Fibroblast of peridontal ligament (primary cell): Measurements from ENCODE around the gene SCTR.

Experiments used
- DNase-seq: peaks from one replicate; pipeline ENCODE4 v3.0.0-alpha.2; 2010; ENCODE audit errors: extremely low read depth

SCTR gene

DNA sequence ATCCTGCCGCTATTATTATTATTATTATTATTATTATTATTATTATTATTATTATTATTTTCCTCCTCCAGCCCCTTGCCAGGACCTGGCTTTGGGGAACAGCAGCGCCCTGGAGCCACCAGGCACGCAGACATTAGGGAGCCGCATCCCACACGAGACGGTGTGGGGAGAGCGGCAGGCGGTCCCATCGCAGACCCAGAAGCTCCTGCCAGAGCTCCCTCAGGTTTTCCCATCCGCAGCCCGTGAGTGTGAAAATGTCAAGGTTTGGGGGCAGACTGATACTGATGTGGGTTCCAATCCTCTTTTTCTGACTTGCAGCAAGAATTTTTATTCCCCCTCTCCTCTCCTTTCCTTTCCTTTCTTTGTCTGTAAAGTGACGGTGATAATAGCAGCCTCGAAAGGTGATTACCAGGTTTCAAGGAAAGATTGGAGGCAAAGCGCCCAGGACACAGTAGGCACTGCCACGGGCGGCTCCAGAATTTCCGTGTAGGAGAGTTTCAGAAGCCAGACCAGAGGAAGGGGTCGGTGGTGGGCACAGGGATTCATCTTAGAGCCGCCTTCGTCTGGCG, 816 bp downstream of the SCTR start:
- DNase-seq: no peak

DNA sequence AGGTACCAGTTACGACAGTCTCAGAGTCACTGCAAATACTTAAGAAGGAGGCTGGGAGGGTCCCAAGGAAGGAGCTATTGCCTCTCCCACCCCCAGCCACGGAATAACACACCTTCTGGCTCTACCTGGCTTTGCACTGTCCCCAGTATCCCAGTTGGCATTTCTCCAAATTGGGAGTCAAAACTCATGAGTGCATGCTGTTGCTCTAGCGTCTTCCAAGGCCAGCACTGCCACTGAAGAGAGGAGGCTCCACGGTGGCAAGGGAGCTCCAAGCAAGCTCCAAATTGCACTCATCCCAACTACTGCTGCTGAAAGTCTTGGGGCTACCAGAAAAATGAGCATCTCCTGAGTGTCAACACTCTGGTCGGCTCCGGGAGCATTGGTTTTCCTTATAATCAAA, 1.6 kb downstream of the SCTR start:
- no peak for DNase-seq

DNA sequence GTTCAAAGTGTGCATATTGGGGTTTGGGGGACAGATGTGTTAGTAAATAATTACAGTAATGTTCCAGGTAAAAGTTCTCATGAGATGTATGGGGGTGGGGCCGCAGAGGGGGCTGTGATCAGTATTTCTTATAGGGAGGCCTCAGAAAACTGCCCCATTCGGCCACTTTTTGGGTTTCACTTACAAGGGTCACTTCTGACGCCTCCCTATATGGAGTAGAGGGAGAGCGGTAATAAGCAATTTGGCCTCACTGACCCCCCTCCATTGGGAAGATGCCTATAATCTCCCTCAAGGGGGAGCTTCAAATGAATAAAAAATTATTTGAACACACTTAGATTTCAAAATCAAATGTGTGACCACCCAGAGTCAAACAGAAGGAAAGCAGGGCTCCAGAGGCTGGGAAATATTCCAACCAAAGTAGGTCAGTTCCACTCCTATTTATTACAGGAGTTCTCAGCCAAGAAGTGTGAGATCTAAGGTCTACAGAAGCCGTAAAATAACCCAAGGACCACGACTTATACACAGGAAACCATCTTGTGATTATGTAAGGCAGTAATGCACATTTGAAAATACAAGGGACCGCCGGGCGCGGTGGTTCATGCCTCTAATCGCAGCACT, 2.7 kb downstream of the SCTR start:
- DNase-seq: no peak

DNA sequence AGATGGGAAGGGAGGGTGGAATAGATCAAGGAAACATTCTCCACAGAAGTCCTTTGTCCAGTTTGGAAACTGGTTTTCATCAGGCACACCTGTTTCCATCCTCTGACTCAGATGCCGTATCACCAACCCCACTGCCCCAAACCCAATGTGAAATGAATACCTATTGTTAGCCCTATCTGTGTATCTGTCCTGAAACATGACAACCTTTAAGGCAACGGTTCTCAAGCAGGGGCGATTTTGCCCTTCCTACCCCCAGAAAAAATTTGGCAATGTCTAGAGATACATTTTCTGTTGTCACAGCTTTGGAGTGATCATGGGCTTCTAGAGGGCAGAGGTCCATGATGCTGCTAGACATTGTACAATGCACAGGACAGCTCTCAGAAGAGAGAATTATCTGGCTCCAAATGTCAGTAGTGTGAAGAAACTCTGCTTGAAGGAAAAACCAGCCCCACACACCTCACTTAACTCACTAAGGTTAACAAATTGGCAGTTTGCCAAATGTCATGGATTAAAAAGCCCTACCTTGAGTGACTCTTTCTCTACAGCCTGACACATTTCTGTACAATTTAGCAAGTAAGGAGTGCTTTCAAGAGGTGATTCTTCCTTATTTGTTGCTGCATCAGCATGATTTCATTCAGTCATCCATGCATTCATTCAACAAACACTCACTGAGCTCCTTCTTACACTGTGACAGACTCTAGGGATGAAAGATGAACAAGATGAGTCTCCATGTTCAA, 3.4 kb downstream of the SCTR start:
- no peak for DNase-seq

DNA sequence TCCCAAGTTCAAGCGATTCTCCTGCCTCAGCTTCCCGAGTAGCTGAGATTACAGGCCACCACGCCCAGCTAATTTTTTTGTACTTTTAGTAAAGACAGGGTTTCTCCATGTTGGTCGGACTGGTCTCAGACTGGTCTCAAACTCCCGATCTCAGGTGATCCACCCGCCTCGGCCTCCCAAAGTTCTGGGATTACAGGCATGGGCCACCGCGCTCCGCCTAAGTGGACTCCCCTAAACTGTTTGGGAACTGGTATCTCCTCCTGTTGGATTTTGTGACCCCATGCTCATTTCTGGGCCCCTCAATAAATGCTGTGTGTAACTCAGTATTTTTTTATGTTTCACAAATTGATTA, 5.2 kb downstream of the SCTR start:
- DNase-seq: no peak

DNA sequence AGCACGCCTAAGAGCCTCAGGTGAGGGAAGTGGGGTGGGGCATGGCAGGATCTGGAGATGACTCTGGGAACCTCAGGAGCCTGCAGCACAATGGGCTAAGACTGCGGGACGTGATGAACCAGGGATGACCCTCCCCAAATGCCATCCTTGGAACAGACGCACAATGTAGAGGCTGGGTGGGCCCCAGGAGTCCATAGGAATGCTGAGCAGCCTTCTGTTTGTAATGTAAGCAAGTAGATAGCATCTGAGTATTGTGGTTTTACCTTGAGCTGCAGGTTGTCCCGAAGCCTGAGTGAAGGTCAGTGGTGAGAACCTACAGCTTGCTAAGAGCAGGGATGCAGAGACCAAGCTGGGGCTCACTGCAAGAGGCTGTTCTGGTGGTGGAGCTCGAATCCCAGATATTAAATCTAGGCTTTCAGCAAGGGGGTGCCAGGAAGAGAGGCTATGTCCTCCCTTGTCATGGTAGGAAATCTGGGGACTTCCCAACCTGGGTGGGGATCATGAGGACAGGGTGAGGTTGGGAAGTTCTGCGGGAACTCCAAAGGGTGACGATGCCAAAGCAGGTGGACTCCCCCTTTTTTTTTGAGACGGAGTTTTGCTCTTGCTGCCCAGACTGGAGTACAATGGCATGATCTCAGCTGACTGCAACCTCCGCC, 5.8 kb downstream of the SCTR start:
- no peak for DNase-seq

DNA sequence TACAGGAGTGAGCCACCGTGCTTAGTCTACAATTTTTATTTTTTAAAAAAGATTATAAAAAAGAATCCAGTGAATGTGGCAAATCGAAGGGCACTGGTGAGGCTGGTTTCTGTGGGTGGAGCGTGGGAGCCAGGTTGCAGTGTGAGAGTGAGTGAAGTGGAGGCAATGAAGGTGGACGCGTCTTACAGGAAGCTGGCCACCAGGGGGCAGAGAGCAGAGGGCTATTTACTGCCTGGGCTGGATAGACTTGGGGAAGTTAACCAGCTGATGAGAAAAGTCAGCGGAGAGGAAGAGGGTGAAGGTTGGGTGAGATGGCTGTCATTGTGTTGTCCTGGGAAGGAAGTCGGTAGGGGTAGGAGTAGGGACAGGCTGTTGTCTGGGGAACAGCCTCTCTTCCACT, 6.8 kb downstream of the SCTR start:
- peak; percentile 7 for DNase-seq

DNA sequence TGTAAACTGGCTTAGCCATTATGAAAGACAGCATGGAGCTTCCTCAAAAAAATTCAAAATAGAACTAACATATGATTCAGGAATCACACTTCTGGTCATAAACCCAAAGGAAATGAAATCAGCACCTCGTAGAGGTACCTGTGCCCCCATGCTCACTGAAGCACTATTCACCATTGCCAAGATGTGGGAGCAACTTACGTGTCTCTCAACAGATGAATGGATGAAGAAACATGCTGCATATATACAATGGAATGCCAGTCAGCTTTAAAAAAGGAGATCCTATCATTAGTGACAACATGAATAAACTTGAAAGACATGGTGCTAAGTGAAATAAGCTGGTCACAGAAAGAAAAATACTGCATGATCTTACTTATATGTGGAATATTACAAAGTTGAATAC, 8.2 kb downstream of the SCTR start:
- DNase-seq: no peak

DNA sequence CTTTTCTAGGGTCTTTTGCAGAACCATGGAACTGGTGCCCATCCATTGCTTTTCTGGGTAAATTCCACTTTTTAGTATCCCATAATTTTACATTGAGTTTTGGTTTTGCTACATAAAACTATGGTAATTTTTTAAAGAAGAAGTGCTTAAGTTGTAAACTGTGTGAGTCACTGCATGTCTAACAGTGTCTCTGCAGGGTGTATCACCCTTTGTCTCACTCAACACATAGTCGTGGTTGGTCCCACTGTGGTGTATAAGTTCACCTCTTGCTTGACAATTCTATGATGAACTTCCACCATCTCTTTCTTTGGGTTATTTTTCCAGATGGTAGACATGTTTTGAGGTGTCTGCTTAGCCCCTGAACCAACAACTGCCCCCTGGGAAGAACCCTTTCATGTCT, 10.5 kb downstream of the SCTR start:
- no peak for DNase-seq

DNA sequence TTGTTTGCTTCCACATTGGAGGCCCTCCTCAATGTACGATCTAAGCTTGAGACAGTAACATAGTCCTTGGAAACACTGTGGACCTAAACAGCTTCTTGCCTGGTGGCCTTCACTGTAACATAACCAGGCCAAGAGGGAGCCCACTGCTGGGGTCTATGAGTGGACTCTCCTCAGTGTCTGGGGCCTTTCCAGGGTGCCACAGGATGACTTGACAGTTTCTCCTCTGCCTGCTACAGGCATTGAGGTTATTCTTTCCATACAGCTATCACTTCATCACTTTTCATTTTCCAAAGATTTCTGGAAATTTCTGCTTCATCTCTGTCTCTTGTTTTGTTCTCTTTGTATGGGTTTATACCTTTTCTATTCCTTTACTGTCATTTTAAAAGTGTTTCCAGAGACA, 11.3 kb downstream of the SCTR start:
- DNase-seq: no peak

DNA sequence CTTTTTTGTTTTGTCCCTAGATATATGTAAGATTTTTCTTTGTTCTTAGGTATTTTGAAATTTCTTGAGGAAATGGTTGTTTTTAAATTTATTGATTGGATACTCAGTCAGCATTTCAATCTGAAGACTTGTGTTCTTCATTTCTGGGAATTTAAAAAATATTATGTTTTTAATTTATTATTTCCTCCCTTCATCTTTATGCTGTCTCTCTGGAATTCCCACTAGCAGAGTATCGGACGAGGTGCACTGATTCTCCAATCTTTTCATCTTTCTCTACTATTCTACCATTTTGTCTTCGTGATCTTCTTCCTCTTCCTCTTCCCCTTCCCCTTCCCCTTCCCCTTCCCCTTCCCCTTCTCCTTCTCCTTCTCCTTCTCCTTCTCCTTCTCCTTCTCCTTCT, 12.3 kb downstream of the SCTR start:
- DNase-seq: no peak

DNA sequence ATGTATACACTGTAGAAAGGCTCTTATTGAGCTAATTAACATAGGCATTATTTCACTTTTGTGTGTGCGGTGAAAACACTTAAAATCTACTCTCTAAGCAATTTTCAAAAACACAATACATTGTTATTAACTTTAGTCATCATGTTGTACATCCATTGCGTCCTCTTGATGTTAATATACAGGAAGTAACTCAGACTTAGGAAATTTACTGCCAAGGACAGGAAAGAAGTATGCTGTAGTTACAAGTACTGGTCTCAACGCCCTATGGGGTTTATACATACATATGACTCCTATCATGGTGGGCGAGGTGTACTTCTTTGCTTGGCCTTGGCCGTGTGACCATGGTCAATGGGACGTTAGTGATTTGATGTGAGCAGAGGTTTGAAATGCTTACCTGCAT, 15.5 kb downstream of the SCTR start:
- DNase-seq: no peak

DNA sequence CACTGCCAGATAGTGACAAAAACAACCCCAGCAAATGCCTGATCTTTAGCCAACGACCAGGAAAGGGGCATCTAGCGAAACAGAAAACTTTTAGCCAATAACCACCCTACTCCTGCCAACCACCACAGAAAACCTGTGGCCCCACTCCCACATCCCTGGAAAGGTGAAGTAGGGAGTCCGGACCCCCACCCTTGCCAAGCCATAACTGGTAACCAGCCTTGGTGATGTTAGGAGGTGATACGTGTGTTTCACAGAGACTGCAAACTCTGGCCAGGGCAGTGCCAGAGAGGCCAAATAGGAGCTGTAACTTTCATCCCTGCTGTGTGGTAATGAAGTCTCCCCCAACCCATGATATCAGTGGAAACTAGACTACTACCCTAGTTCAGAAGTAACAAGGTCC, 27.6 kb downstream of the SCTR start:
- no peak for DNase-seq

DNA sequence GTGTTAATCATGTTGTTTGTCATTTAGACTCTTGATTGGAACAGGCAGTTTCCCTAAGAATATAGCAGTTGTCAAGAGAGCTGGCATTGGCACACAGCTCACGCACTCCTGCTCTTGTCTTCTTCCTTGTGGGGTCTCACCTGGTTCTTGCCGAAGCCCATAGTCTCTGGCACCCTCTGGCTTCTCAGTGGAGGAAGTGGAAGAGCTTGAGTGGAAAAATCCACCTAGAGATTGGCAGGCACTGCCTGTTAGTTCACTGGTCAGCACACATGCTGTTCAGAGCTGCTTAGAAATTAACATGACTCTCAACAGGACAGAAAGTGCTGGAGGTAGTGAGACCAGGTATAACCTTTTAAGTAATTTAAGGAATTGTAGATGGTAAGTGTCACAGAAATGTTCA, 28.3 kb downstream of the SCTR start:
- no peak for DNase-seq

DNA sequence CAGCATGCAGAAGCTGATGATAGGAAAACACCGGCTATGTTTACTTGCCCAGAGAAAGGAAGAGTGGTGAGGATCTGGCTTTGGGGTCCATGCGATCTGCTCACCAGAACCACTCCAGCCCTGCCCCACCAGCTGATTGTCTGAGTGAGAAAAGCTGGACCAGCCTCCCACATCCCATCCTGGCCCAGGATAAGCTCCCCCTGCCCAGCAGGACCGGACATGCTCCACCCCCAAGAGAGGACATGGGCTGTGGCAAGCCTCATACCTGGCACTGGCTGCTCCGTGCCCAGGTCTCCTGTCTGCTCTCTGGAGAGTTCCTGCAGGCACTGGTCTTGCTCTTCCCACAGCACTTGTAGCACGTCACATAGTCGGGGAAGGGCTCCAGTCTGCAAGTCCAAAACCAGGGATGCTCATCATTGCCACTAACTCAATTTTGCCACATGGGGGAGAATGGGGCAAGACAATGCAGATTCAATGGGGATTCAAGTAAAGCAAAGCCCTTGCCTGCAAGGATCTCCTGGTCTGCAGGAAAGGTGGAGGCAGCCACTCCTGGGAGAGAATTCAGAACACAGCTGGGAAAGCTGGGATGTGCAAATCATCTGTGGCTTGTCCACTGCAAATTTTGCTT, 30.0 kb downstream of the SCTR start:
- no peak for DNase-seq

DNA sequence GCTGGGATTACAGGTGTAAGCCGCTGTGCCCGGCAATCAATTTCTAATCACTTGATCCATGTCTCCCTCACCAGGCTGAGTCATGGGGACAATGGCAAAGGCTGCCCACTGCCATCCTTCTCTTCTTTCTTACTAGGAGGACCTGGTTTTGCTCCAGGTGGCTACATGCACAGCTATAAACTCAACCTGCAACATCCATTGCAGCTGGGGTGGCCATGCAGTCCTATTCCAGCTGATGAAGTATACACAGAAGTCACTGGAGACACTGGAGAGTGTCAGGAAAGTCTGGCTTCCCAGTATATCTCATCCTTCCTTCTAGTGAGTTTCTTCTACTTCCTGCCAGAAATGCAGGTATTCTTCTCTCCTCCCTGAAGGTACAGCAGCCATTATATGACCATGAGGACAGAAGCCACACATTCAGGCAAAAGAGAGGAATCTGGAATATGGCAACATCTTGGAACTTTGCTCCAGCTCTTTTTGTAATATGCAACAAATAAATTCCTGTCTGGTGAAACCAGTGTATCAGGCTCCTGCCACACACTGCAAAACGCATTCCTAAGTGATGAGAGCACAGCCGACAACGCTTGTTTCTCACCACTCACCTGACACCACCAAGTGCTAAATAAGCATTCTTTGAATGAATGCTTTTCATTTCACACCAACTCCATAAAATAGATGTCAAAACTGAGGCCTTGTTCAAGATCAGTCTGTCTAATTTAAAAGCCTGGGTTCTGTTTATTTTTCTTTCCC, 32.3 kb downstream of the SCTR start:
- DNase-seq: peak; percentile 30

DNA sequence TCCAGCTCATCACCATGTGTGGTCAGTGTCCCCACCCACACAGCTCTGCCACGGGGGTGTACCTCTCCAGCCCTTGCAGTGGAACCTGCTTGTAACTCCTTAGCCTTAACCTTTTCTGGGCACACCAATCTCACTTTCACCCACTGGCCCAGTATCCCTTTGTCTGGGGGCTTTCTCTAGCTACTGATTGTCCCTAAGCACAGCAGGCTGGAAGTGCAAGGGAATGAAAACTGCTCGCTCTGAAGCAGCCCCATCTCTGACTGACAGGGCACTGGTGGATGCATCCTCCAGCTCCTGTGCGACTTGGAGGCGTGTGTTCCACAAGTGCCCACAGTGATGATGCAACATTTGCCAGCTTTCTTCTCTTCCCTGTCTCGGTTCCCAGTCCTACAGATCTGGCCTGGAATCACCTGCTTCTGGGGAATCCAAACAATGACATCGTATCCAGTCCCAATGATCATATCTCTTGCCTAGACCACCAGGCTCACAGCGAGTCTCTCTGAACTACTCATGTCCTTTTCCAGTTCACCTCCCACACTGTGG, 33.6 kb downstream of the SCTR start:
- no peak for DNase-seq

DNA sequence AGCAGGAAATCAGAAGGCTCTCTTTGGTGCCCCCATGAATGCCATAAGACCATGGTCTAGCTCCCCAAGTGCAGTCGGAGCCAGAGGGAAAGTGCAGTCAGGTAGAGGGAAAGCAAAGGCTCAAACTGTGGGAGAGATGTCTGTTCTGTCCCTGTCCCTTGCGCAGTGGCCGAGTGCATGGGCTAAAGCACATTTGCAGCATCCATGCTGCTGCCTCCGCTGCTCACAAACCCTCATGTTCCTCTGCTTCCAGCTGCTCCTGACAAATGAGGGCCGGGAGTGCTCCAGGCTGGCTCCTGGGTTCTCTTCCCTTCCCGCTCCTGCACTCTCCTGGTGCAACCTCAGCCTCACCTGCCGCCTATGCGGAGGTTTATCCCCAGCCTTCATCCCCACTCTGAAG, 34.2 kb downstream of the SCTR start:
- no peak for DNase-seq

DNA sequence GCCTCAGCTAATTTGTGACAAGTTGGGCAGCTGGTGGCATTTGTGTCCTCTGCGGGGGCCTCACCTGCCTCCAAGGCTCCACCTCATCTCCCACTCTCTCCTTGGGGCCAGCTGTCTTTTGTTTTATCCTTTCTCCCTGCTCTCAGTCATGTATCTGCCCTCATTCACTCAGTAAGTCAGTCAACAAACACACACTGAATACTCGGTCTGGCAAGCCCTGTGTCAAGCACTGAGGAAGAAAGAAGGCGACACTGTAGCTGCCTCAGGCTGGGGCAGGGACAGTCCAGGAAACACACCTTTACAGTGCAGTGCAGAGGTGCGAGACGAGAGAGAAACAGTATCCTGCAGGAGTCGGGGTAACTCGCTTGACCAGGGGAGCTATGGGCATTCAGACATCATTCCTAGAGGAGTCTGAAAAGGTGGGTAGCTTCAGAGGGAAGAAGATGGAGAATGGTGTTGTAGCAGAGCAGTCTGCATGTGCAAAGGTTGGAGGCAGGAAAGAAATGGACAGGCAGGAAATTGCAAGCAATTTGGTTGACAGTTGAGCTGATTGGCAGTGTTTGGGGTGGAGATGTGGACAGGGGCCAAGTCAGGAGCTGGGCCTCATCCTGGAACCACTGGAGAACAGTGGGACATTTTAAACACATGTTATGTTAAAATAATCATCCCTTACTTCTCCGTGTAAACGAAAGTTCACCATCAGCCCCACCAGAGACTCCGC, 34.9 kb downstream of the SCTR start:
- DNase-seq: no peak

DNA sequence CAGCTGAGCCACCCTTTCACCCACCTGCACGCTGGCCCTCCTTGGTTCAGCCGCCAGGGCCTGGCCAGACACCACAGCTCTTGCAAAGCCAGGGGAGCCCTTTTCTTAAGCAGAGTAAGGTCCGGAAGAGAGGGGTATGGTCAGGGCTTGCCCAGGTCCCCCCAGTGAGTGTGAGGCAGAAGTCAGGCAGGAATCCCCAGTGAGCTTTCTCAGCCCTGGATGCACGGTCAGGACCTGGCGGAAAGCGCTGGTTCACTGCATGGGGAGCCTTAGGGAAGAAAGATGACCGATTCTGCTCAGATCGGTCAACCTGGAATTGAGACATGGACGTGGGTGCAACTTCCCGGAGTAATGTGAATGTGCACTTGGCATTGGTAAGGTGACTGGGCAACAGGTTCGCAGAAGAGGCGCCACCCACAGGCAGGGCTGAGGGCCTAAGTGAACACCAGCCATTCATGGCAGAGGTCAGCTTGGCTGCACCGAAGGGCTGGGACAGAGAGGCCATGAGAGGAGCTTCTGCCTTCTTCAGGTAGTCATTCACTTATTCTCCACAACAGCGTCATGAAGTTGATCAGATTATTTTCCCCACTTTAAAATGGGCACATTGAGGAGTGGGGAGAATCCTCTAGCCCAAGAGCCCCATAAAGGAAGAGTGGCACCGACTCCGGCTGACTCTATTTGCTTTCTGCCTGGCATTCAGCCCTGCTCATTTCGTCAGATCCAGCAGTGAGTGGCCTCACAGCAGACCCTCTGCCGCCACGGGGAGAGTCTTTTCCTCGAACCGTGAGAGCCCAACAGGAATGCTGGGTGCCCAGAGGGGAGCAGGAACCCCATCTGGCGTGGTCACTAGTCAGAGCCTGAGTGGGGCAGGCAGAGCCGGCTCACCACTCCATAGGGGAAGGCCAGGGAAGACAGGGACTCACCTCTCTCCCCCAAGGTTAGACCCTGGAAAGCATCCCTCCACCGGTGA, 35.8 kb downstream of the SCTR start:
- no peak for DNase-seq
